Neural progenitor cell (in vitro differentiated cells): ENCODE results near the gene NXN.
"Not testable (repeated sequence)": the region's sequence is repeated elsewhere in the genome, so short reads cannot be mapped to it uniquely, and the experiment has no call there.

Experiments
- EZH2phosphoT487 ChIP-seq: fragments of 200-600 bp; sonication (generic); IDR thresholded peaks from 2 replicates; pipeline ENCODE4 v1.6.1; 2017; ENCODE audit warnings: antibody characterized with exemption
- TF ChIP-seq, protein P1 (sequence below): fragments of 200-600 bp; sonication (generic); IDR thresholded peaks from 2 replicates; pipeline ENCODE4 v1.5.1; 2017; ENCODE audit warnings: antibody characterized with exemption, mild to moderate bottlenecking

DNA sequence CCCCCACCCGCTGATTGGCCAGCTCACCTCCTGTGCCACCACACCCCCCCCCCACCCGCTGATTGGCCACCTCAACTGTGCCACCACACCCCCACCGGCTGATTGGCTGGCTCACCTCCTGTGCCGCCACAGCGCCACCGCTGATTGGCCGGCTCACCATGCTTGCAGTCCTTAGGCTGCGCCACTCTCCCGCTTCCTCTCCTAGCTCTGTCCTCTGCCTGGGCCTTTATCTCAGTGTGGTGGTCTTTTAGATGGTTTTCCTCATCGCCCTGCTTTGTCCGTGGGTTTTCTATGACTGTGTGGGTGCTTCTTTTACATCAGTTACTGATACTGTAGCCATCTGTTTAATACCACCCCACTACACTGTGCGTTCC lies 188.7 kb downstream of the NXN start:
- TF ChIP-seq, protein P1, sequence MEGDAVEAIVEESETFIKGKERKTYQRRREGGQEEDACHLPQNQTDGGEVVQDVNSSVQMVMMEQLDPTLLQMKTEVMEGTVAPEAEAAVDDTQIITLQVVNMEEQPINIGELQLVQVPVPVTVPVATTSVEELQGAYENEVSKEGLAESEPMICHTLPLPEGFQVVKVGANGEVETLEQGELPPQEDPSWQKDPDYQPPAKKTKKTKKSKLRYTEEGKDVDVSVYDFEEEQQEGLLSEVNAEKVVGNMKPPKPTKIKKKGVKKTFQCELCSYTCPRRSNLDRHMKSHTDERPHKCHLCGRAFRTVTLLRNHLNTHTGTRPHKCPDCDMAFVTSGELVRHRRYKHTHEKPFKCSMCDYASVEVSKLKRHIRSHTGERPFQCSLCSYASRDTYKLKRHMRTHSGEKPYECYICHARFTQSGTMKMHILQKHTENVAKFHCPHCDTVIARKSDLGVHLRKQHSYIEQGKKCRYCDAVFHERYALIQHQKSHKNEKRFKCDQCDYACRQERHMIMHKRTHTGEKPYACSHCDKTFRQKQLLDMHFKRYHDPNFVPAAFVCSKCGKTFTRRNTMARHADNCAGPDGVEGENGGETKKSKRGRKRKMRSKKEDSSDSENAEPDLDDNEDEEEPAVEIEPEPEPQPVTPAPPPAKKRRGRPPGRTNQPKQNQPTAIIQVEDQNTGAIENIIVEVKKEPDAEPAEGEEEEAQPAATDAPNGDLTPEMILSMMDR, result not testable (repeated sequence)
- TF ChIP-seq EZH2phosphoT487, result not testable (repeated sequence)
